Adipocyte (in vitro differentiated cells): ENCODE data around the gene TRPM2.

Source experiments
- DNase-seq: peaks from one replicate; pipeline ENCODE4 v3.0.0-alpha.2; 2015; ENCODE audit warnings: low read depth
- H3K27me3 ChIP-seq: replicated peaks from 2 replicates; pipeline ENCODE4 v1.7.0; 2013; ENCODE audit warnings: mild to moderate bottlenecking, low read length, moderate library complexity; ENCODE audit not compliant: control insufficient read depth, insufficient read depth
- H3K36me3 ChIP-seq: 2 replicates; pipeline ENCODE4 v1.7.0; 2013; ENCODE audit warnings: low read length, mild to moderate bottlenecking, moderate library complexity; ENCODE audit not compliant: control insufficient read depth, insufficient read depth, severe bottlenecking
- H3K4me1 ChIP-seq: 2 replicates; pipeline ENCODE4 v1.7.0; 2013; ENCODE audit warnings: mild to moderate bottlenecking, low read length, moderate library complexity; ENCODE audit not compliant: control insufficient read depth, insufficient read depth
- H3K4me3 ChIP-seq: 2 replicates; pipeline ENCODE4 v1.7.0; 2013; ENCODE audit warnings: mild to moderate bottlenecking, low read length, moderate library complexity
- H3K9ac ChIP-seq: 2 replicates; pipeline ENCODE4 v1.7.0; 2013; ENCODE audit warnings: mild to moderate bottlenecking, low read length, moderate library complexity
- H3K9me3 ChIP-seq: 2 replicates; pipeline ENCODE4 v1.7.0; 2013; ENCODE audit warnings: mild to moderate bottlenecking, low read length, moderate library complexity; ENCODE audit not compliant: control insufficient read depth

Gene TRPM2

GRCh38 chr21:44363278-44363677 is 9.9 kb downstream of the TRPM2 start:
- no peak for DNase-seq
- H3K9ac ChIP-seq, result no peak overlapping the region
- peaks cover 5% of the 10 kb centered on the region for H3K27me3 ChIP-seq
- H3K36me3 ChIP-seq, result no peaks in the 10 kb centered on the region
- H3K9me3 ChIP-seq, result peaks cover 17% of the 10 kb centered on the region
- no peaks in the 10 kb centered on the region for H3K4me1 ChIP-seq
- no peak overlapping the region for H3K4me3 ChIP-seq

- H3K4me1 ChIP-seq, result no peaks in the 10 kb centered on the region
- H3K9me3 ChIP-seq, result peaks cover 17% of the 10 kb centered on the region
- H3K9ac ChIP-seq, result no peak overlapping the region
- H3K27me3 ChIP-seq, result peaks cover 5% of the 10 kb centered on the region
- H3K4me3 ChIP-seq, result no peak overlapping the region
- no peak for DNase-seq
- no peaks in the 10 kb centered on the region for H3K36me3 ChIP-seq
These were observed 11.0 kb downstream of the TRPM2 start for GRCh38 chr21:44364151-44365053.

GRCh38 chr21:44365251-44365966 is 12.0 kb downstream of the TRPM2 start:
- peaks cover 5% of the 10 kb centered on the region for H3K27me3 ChIP-seq
- peaks cover 17% of the 10 kb centered on the region for H3K9me3 ChIP-seq
- no peak overlapping the region for H3K4me3 ChIP-seq
- no peak overlapping the region for H3K9ac ChIP-seq
- H3K4me1 ChIP-seq, result no peaks in the 10 kb centered on the region
- DNase-seq, result no peak
- no peaks in the 10 kb centered on the region for H3K36me3 ChIP-seq

GRCh38 chr21:44365967-44366585 is 12.7 kb downstream of the TRPM2 start:
- Histone ChIP-seq H3K4me3 (no peak overlapping the region), H3K27me3 (peaks cover 5% of the 10 kb centered on the region), H3K9me3 (peaks cover 17% of the 10 kb centered on the region), H3K4me1 (no peaks in the 10 kb centered on the region), H3K36me3 (no peaks in the 10 kb centered on the region), H3K9ac (no peak overlapping the region)
- DNase-seq, result no peak

DNA sequence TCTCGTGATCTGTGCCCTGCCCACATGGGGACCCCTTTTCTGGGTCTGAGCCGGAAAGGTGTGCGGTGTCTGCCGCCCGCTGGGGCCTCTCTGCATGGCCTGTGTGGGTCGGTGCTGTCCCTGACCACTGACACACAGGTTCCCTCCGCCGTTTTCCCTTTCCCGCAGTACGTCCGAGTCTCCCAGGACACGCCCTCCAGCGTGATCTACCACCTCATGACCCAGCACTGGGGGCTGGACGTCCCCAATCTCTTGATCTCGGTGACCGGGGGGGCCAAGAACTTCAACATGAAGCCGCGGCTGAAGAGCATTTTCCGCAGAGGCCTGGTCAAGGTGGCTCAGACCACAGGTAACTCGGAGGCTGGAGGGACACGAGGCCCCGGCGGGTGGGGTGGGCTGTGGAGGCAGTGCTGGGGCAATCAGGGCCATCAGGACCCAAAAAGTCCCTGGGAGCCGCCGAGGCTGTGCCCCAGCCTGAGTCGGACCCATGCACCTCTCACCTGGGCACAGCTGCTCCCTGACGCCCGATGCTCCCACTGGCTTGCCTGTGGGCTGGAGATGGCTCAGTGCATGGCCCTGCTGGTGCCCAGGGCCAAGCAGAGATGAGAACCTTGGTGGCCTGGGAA is 13.3 kb downstream of the TRPM2 start:
- H3K36me3 ChIP-seq, result no peaks in the 10 kb centered on the region
- no peak for DNase-seq
- no peaks in the 10 kb centered on the region for H3K4me1 ChIP-seq
- no peak overlapping the region for H3K4me3 ChIP-seq
- H3K9me3 ChIP-seq, result peaks cover 17% of the 10 kb centered on the region
- H3K9ac ChIP-seq, result no peak overlapping the region
- peaks cover 5% of the 10 kb centered on the region for H3K27me3 ChIP-seq

DNA sequence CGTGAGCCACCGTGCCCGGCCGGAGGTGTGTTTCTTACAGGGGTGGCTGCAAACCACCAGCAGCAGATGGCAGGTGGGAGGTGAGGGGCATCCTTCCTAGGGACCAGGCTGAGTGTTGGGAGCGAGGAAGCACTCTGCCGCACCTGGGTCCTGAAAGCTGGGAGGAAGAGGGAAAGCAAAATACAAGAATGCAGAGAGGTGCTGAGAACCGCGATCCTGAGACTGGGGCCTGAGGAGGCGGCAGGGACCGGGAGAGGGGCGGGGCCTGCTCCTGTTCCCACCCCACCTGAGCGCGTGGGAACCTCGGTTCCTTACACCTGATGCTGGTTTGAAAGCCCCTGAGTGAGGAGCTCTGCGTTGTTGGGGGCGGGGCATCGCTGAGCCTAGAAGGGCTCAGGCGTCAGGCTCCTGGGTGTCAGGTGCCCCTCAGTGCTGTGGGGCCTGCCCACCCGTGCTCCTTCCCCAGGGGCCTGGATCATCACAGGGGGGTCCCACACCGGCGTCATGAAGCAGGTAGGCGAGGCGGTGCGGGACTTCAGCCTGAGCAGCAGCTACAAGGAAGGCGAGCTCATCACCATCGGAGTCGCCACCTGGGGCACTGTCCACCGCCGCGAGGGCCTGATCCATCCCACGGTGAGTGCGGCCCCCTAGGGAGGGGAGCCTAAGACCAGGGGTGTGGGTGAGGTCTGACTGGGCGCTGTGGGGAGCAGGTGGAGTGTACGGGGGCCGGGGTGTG is 15.5 kb downstream of the TRPM2 start:
- no peaks in the 10 kb centered on the region for H3K36me3 ChIP-seq

GRCh38 chr21:44370027-44370735 is 16.8 kb downstream of the TRPM2 start:
- peak; percentile 59 for DNase-seq
- no peaks in the 10 kb centered on the region for H3K36me3 ChIP-seq
- H3K9me3 ChIP-seq, result no peaks in the 10 kb centered on the region
- H3K27me3 ChIP-seq, result peaks cover 6% of the 10 kb centered on the region
- no peak overlapping the region for H3K9ac ChIP-seq
- H3K4me3 ChIP-seq, result no peak overlapping the region
- H3K4me1 ChIP-seq, result no peaks in the 10 kb centered on the region

More for the DNA sequence above, 15.5 kb downstream of the TRPM2 start:
- no peak overlapping the region for H3K9ac ChIP-seq
- H3K4me1 ChIP-seq, result no peaks in the 10 kb centered on the region
- H3K9me3 ChIP-seq, result peaks cover 5% of the 10 kb centered on the region
- peaks cover 3% of the 10 kb centered on the region for H3K27me3 ChIP-seq
- H3K4me3 ChIP-seq, result no peak overlapping the region
- DNase-seq, result no peak

GRCh38 chr21:44370786-44371410 is 17.5 kb downstream of the TRPM2 start:
- Histone ChIP-seq H3K4me1 (no peaks in the 10 kb centered on the region), H3K4me3 (no peak overlapping the region), H3K36me3 (no peaks in the 10 kb centered on the region), H3K27me3 (peaks cover 8% of the 10 kb centered on the region), H3K9ac (no peak overlapping the region), H3K9me3 (no peaks in the 10 kb centered on the region)
- no peak for DNase-seq

DNA sequence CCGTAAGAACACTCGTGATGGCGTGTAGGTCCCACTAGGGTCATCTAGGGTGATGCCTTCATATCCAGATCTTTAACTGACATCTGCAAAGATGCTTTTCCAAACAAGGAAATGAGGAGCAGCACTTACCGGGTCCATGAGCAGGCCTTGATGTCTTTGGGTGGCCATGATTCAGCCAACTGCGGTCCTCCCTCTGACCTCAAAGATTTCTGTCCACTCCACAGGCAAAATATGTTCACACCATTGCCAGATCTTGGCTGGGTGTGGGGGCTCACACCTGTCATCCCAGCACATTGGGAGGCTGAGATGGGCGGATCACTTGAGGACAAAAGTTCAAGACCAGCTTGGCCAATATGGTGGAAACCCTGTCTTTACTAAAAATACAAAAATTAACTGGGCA is 18.2 kb downstream of the TRPM2 start:
- DNase-seq, result no peak
- no peak overlapping the region for H3K9ac ChIP-seq
- H3K9me3 ChIP-seq, result no peaks in the 10 kb centered on the region
- no peaks in the 10 kb centered on the region for H3K36me3 ChIP-seq
- no peak overlapping the region for H3K4me3 ChIP-seq
- H3K4me1 ChIP-seq, result no peaks in the 10 kb centered on the region
- peaks cover 10% of the 10 kb centered on the region for H3K27me3 ChIP-seq

DNA sequence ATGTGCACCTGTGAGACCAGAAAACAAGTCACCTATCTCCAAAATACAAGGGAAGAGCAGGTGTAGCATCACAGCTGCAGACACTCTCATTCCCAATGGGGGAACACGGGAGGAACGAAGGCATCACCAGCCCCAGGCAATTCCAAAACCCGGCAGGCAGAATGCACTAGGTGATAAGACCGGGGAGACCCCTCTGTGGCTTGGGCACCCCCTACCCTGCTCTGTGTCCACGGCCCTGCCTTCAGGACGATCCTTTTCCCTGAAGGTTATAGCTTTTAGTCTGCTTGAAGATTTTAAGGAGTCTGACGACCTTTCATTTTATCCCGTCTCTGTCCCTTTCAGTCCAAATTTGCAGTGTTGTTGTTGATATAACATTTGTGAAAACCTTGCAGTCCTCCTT is 19.2 kb downstream of the TRPM2 start:
- Histone ChIP-seq H3K4me1 (no peaks in the 10 kb centered on the region), H3K9ac (no peak overlapping the region), H3K27me3 (peaks cover 17% of the 10 kb centered on the region), H3K4me3 (no peak overlapping the region), H3K36me3 (no peaks in the 10 kb centered on the region), H3K9me3 (no peaks in the 10 kb centered on the region)
- DNase-seq, result no peak
